OCI-LY7 (cell line): ENCODE data around the gene SPSB1.

Source experiments
- EZH2phosphoT487 ChIP-seq: fragments of 200-600 bp; sonication (generic); IDR thresholded peaks from 2 replicates; pipeline ENCODE4 v1.6.1; 2018; ENCODE audit warnings: low read depth, borderline replicate concordance, mild to moderate bottlenecking, mixed run types, antibody characterized with exemption, low read length, moderate library complexity, mixed read lengths
- TF ChIP-seq, protein P1 (sequence below): fragments of 200-600 bp; sonication (generic); conservative IDR thresholded peaks from 2 replicates; pipeline ENCODE4 v1.5.1; 2014; ENCODE audit warnings: mild to moderate bottlenecking, antibody characterized with exemption, low read length, moderate library complexity, mixed read lengths

DNA sequence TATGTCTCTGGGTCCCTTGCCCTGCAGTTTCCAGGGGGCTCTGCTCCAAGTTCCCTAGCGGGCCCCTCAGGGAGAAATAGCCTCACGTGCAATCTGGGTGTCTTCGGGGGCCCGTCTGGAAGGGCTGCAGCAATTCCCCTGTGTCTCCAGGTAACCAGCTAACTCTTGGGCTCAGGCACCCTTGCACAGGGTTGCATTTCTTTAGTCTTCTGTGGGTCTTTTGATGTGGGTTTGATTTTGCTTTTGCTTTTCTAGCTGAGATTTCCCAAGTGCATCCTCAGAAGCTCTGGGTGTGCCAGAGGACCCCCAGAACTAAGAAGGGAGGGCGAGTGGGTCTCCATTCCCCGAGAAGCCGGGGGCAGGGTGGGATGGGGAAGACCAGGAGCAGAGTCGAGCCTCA, 75.7 kb downstream of the SPSB1 start:
- no peak for TF ChIP-seq EZH2phosphoT487
- TF ChIP-seq, protein P1, sequence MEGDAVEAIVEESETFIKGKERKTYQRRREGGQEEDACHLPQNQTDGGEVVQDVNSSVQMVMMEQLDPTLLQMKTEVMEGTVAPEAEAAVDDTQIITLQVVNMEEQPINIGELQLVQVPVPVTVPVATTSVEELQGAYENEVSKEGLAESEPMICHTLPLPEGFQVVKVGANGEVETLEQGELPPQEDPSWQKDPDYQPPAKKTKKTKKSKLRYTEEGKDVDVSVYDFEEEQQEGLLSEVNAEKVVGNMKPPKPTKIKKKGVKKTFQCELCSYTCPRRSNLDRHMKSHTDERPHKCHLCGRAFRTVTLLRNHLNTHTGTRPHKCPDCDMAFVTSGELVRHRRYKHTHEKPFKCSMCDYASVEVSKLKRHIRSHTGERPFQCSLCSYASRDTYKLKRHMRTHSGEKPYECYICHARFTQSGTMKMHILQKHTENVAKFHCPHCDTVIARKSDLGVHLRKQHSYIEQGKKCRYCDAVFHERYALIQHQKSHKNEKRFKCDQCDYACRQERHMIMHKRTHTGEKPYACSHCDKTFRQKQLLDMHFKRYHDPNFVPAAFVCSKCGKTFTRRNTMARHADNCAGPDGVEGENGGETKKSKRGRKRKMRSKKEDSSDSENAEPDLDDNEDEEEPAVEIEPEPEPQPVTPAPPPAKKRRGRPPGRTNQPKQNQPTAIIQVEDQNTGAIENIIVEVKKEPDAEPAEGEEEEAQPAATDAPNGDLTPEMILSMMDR, result no peak
